Stromal cell of bone marrow (primary cell): ENCODE results near the gene TNPO3.
"Not testable (repeated sequence)": the region's sequence is repeated elsewhere in the genome, so short reads cannot be mapped to it uniquely, and the experiment has no call there.

Experiments used
- DNase-seq: peaks from one replicate; pipeline ENCODE4 v3.0.0-alpha.2; 2012; ENCODE audit warnings: low read depth

Gene TNPO3

DNA sequence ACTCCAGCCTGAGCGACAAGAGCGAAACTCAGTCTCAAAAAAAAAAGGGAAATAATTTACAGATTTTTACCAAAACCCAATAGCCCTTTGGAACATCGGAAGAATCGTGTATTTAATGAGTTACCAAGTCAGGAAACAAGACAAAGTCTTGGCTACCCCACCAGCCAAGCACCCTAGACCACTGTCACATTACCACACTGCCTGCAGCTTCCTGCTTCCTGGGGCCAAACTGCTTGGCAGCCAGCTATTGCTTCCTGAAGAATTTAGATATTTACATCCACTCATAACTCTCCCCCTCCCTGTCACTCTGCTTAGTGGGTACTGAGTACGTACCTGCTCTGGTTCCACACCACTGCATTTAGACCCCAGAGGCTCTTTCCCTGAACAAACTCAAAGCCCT lies 14.1 kb upstream of the TNPO3 start:
- no peak for DNase-seq

- DNase-seq: no peak
Measured at GRCh38 chr7:129067943-129068548, 13.1 kb upstream of the TNPO3 start.

GRCh38 chr7:129067132-129067561 lies 12.2 kb upstream of the TNPO3 start:
- DNase-seq: not testable (repeated sequence)

GRCh38 chr7:129066290-129067131 lies 11.6 kb upstream of the TNPO3 start:
- DNase-seq: peak; percentile 76

DNA sequence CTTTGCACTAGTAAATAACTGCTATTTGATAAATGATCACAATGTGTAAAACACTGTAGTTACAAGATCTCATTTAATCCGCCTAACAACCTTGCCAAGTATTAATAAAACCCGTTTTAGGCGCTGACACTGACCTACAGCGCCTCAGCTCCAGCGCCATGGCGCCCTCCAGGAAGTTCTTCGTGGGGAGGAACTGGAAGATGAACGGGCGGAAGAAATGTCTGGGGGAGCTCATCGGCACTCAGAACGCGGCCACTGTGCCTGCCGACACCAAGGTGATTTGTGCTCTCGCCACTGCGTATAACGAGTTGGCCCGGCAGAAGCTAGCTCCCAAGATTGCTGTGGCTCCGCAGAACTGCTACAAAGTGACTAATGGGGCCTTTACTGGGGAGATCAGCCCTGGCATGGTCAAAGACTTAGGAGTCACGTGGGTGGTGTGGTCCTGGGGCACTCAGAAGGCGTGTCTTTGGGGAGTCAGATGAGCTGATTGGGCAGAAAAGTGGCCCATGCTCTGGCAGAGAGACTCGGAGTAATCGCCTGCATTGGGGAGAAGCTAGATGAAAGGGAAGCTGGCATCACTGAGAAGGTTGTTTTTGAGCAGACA lies 1.1 kb upstream of the TNPO3 start:
- DNase-seq: no peak

DNA sequence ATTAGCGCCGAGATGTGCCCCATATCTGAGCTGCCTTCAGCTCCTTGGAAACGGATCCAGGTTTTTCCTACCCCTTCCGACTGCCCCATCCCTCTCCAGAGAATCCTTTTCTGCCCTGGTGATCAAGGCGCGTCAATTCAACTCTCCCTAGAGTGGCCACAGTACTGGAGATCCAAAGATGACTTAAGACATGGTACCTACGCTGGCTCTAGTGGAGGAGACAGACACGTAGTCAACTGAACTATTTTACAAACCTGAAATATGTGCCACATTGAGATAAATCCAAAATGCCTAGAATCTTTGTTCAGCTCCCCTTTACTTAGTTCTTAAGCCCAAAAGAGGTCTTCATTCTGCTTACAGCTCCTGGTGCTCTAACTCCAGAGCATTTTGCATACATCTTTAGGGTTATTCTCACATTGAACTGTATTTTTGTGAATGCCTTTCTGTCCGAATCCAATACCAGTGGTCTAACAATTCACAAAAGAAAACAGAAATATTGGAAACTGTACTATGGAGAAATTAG lies 444 bp upstream of the TNPO3 start:
- no peak for DNase-seq

DNA sequence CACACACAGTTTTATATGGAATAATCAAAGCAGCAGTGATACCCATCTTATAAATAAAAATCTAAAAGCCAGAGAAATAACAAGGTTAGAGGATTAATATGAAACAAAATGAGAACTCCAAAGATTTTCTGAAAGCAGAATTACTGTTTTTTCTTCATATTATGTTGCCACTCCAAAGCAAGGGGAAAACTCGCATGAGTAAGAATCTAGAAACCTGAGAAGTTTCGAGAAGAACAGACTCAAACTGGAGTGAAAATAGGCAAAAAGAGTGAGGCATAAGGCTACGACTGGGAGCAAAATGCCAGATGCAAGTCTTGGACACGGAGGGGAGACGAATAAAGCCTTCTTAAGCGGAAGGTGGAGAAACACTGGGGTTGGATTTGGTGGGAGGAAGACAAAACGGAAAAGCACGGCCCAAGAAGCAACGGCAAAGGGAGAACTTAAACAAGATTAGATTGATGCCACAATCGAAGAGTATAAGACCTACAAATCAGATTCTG lies 923 bp downstream of the TNPO3 start:
- DNase-seq: no peak

GRCh38 chr7:129052441-129052840 lies 2.5 kb downstream of the TNPO3 start:
- DNase-seq: no peak

GRCh38 chr7:129051459-129051858 lies 3.5 kb downstream of the TNPO3 start:
- not testable (repeated sequence) for DNase-seq

- DNase-seq: no peak
Measured at GRCh38 chr7:129047761-129048160, 7.2 kb downstream of the TNPO3 start.

DNA sequence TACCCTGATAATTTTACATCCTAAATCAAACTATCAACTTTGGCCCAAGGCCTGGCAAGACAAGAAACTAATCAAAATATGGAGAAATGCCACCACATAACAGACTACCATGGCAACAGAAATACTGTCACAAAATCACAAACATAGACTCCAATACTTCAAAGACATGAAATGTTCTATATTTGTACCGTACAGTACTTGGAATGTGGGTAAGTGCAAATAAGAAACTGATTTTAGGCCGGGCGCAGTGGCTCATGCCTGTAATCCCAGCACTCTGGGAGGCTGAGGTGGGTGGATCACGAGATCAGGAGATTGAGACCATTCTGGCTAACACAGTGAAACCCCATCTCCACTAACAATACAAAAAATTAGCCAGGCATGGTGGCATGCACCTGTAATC lies 9.2 kb downstream of the TNPO3 start:
- DNase-seq: no peak

DNA sequence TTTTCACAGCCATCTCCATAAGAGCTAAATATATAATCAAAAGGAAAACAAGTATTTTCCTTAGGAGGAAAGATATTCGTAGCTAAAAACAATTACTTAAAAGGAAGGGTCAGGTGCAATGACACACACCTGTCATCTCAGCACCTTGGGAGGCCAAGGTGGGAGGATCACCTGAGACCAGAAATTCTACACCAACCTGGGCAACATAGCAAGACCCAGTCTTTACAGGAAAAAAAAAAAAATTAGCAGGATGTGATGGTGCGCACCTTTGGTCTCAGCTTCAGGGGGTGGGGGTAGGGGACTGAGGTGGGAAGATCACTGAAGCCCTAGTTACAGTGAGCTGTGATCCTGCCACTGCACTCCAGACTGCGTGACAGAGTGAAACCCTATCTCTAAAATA lies 11.9 kb downstream of the TNPO3 start:
- DNase-seq: no peak

DNA sequence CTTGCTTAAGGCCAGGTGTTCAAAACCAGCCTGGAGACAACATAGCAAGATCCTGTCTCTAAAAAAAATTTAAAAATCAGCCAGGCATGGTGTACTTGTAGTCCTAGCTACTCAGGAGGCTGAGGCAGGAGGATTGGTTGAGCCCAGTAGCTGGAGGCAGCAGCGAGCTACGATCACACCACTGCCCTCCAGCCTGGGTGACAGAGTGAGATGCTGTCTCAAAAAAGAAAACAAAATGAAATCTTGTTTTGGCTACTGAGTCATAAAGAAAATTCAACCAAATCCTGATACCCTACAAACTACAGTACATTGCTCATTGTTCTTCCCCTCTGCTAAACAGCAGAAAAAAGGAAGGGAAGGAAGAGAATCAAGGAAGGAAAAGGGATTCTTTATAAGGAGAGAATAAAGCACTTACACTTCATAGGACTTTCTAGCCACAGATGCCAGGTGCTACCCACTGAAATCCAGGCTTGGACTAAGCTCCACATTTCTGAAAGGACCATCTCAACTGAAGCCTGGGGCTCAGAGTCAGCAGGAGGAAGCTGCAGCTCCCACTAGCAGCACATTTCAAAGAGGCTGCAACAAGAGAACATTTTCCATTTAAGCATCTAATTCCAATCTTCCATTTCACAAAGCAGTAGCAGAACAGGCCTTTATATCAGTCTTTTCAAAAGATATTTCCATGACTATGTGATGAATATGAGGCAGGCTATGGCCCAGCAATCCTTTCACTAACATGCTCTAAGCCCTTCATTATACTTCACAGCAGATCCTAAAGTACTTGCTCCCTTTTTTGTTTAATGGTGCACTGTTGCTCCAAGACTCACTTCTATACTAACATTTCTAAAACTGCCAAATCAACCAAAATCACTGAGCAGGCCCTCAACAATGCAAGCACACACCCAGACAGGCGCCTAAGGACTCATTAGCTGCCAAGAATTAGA lies 13.5 kb downstream of the TNPO3 start:
- DNase-seq: no peak

GRCh38 chr7:129038468-129038867 lies 16.4 kb downstream of the TNPO3 start:
- not testable (repeated sequence) for DNase-seq

DNA sequence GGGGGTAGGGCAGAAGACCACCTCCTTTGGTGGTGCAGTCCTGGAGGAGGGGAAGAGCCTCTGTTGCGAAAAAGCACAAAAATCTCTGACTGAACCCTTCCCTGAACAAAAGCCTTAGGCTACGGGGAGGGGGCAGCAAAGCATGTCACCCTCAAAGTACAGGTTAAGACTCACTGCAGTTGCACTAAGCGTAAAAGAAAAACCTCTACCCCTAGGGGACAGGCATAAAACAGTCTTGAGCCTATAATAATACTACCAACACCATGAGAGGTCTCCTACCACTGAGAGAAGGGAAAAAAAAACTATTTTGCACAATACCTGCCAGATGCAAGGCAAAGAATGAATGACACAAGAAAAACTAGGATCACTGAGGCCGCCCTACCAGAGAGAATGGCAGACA lies 17.3 kb downstream of the TNPO3 start:
- DNase-seq: no peak

GRCh38 chr7:129032017-129032416 lies 22.9 kb downstream of the TNPO3 start:
- no peak for DNase-seq

- DNase-seq: no peak
Measured at GRCh38 chr7:129030440-129030839, 24.5 kb downstream of the TNPO3 start.

DNA sequence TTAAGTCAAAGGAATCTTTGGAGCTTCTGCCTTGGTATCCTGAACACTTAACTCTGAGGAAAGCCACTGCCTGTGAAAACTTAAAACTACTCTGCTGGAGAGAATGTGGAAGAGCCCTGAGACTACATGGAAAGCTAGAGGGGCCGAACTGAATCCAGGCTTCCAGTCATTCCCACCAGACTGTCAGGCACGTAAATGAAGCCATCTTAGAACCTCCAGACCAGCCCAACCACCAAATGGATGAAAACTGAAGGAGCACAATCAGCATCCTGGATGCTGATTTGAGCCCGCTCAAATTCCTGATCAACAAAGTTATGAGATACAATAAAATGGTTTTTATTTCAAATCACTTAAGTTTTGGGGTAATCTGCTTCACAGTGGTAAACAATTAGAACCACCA lies 30.8 kb downstream of the TNPO3 start:
- no peak for DNase-seq

- DNase-seq: no peak
Measured at GRCh38 chr7:129021656-129022055, 33.3 kb downstream of the TNPO3 start.

DNA sequence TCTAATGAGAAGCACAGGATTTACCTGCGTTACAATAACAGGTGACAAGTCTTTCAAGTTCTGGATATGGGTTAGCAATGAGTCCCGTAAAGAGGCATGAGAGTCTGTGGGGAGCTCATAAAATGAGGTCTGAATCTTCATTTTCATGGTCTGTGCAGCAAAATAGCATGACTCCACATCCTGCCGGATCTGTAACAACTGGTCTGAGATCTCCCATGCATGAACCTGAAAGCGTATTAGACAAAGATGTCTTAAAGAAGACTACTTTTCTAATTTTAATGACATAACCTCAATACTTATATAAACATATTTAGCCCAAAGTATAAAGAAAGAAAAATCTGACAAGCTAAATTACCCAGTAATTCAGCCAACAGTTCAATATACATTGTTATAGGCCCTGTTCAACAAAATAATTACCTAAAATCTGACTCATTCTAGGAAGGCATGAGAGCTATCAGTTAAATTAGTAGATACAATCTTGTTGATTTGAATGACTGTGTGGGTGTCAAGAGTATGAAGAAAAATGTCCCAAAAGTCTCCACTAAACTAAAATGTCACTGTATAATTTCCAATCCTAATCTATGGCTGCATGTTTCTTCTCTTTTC lies 36.9 kb downstream of the TNPO3 start:
- DNase-seq: no peak

- no peak for DNase-seq
Measured at GRCh38 chr7:129017264-129017663, 37.6 kb downstream of the TNPO3 start.
